ENCODE results near the gene SCRT2. TPM values are rescaled to one million over a fixed set of nuclear protein-coding genes. Genes with fewer than 3 reads are reported as not detected.

SCRT2 gene
- total and polyA plus RNA-seq, 2 donors (not counting 3 experiments of a cell fraction or from before 2014, with no cell fraction given): not detected

- ChIA-PET CTCF (interaction anchor here (2.8 kb wide), 1 partner anchor 10 kb away, joined by 11 read pairs; no protein-coding TSS in a partner anchor), POLR2A (no interaction called here)
- DNase-seq (ENCODE audit: low read depth, low spot score) (no peak), FAIRE-seq (no peak)
- no peaks in the 10 kb centered on the region for H3K36me3 ChIP-seq (ENCODE audit: control insufficient read depth in 2 of 2, extremely low read depth in 1 of 2, insufficient read depth in 2 of 2, low read length in 2 of 2)
- H2AFZ ChIP-seq (ENCODE audit: low read depth, low read length): no peak overlapping the region
- H3K4me3 ChIP-seq (replicated peaks in 1 of 3; ENCODE audit: insufficient read depth in 1 of 3, low read depth in 1 of 3, low read length in 3 of 3): no peak overlapping the region
- H3K27ac ChIP-seq (ENCODE audit: insufficient read depth, low read depth, low read length): no peak overlapping the region
- peaks cover 2 to 6% of the 10 kb centered on the region in 2 experiments for H3K27me3 ChIP-seq (ENCODE audit: control insufficient read depth in 2 of 2, insufficient read depth in 2 of 2, low read length in 2 of 2)
- H3K4me1 ChIP-seq (ENCODE audit: control insufficient read depth, extremely low read depth, insufficient read depth, low read length): no peaks in the 10 kb centered on the region
- intact Hi-C loops (cut with micrococcal nuclease) (no loop called here), dilution Hi-C loops (cut with MboI; ENCODE audit: extremely low pct_ligation_motif_present, low sequenced_read_pairs) (no loop called here)
- BruUV-seq (replicated peaks): no TSS peak
- H3K4me2 ChIP-seq (ENCODE audit: insufficient read depth, low read length): no peak overlapping the region
- H3K9ac ChIP-seq (replicated peaks; ENCODE audit: extremely low read depth, insufficient read depth, low read length): no peak overlapping the region
- no peaks in the 10 kb centered on the region for H3K79me2 ChIP-seq (ENCODE audit: control insufficient read depth, insufficient read depth, low read length)
- no peaks in the 10 kb centered on the region for H4K20me1 ChIP-seq (replicated peaks; ENCODE audit: control insufficient read depth, extremely low read depth, insufficient read depth, low read length)
- H3K9me1 ChIP-seq (replicated peaks; ENCODE audit: control insufficient read depth, extremely low read depth, insufficient read depth, low read length): no peaks in the 10 kb centered on the region
- H3K9me3 ChIP-seq (replicated peaks; ENCODE audit: control insufficient read depth, insufficient read depth, low read length): no peaks in the 10 kb centered on the region
- TF ChIP-seq, protein P1, sequence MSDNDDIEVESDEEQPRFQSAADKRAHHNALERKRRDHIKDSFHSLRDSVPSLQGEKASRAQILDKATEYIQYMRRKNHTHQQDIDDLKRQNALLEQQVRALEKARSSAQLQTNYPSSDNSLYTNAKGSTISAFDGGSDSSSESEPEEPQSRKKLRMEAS (IDR thresholded peaks at IDR 0.05; ENCODE audit: insufficient read depth, insufficient read length): no peak
- no peak for TF ChIP-seq JUN (IDR thresholded peaks at IDR 0.05; ENCODE audit: borderline replicate concordance, insufficient read depth, insufficient read length, low read depth)
Measured at GRCh38 chr20:635893-636338, 39.7 kb downstream of the SCRT2 start.

GRCh38 chr20:635028-635892 lies 40.3 kb downstream of the SCRT2 start:
- Histone ChIP-seq H3K27ac (ENCODE audit: insufficient read depth, low read depth, low read length) (no peak overlapping the region), H2AFZ (ENCODE audit: low read depth, low read length) (no peak overlapping the region), H3K79me2 (ENCODE audit: control insufficient read depth, insufficient read depth, low read length) (no peaks in the 10 kb centered on the region), H3K9me1 (replicated peaks; ENCODE audit: control insufficient read depth, extremely low read depth, insufficient read depth, low read length) (no peaks in the 10 kb centered on the region), H3K4me3 (replicated peaks in 1 of 3; ENCODE audit: insufficient read depth in 1 of 3, low read depth in 1 of 3, low read length in 3 of 3) (no peak overlapping the region), H3K4me2 (ENCODE audit: insufficient read depth, low read length) (no peak overlapping the region), H3K27me3 (ENCODE audit: control insufficient read depth in 2 of 2, insufficient read depth in 2 of 2, low read length in 2 of 2) (peaks cover 2 to 6% of the 10 kb centered on the region in 2 experiments), H3K9me3 (replicated peaks; ENCODE audit: control insufficient read depth, insufficient read depth, low read length) (no peaks in the 10 kb centered on the region), H4K20me1 (replicated peaks; ENCODE audit: control insufficient read depth, extremely low read depth, insufficient read depth, low read length) (no peaks in the 10 kb centered on the region), H3K4me1 (ENCODE audit: control insufficient read depth, extremely low read depth, insufficient read depth, low read length) (no peaks in the 10 kb centered on the region), H3K36me3 (ENCODE audit: control insufficient read depth in 2 of 2, extremely low read depth in 1 of 2, insufficient read depth in 2 of 2, low read length in 2 of 2) (no peaks in the 10 kb centered on the region), H3K9ac (replicated peaks; ENCODE audit: extremely low read depth, insufficient read depth, low read length) (no peak overlapping the region)
- CTCF ChIA-PET: interaction anchor here (2.8 kb wide), 1 partner anchor 10 kb away, joined by 11 read pairs; no protein-coding TSS in a partner anchor
- FAIRE-seq: no peak
- intact Hi-C loops (cut with micrococcal nuclease): no loop called here
- DNase-seq (ENCODE audit: low read depth, low spot score): no peak
- no TSS peak for BruUV-seq (replicated peaks)
- POLR2A ChIA-PET: no interaction called here
- dilution Hi-C loops (cut with MboI; ENCODE audit: extremely low pct_ligation_motif_present, low sequenced_read_pairs): no loop called here
- TF ChIP-seq EZH2 (IDR thresholded peaks at IDR 0.05; ENCODE audit: borderline replicate concordance, low read depth, low read length, severe bottlenecking) (no peak), FOS (IDR thresholded peaks at IDR 0.05; ENCODE audit: borderline replicate concordance, insufficient read depth, low read length) (no peak), POLR2AphosphoS5 (IDR thresholded peaks at IDR 0.05; ENCODE audit: insufficient read depth, low read depth, low read length) (no peak), GATA2 (IDR thresholded peaks at IDR 0.05; ENCODE audit: insufficient read depth, insufficient read length, low read depth, low read length) (no peak), JUN (IDR thresholded peaks at IDR 0.05; ENCODE audit: borderline replicate concordance, insufficient read depth, insufficient read length, low read depth) (no peak), MYC (IDR thresholded peaks at IDR 0.05; ENCODE audit: low read depth, low read length) (no peak), CTCF (IDR thresholded peaks at IDR 0.05; ENCODE audit: extremely low read depth in 1 of 2, insufficient read depth in 1 of 2, low read depth in 1 of 2, low read length in 2 of 2) (no peak), POLR2A (IDR thresholded peaks at IDR 0.05; ENCODE audit: low read depth, low read length) (no peak)
- TF ChIP-seq, protein P1 (IDR thresholded peaks at IDR 0.05; ENCODE audit: insufficient read depth, insufficient read length): no peak

Measured in endothelial cell of umbilical vein (primary cell).